CD4-positive, alpha-beta T cell treated with Interleukin-21 for 1 hour (primary cell): Measurements from ENCODE around the gene CCDC146.
A peak's percentile ranks its signal among the peaks of the same experiment; 100 is the strongest.
"Not testable (repeated sequence)": the region's sequence is repeated elsewhere in the genome, so short reads cannot be mapped to it uniquely, and the experiment has no call there.

Experiments used
- DNase-seq: peaks from one replicate; pipeline ENCODE4 v3.0.0-alpha.2; 2020

Gene CCDC146

GRCh38 chr7:77205706-77206105 is 83.3 kb downstream of the CCDC146 start:
- no peak for DNase-seq

- no peak for DNase-seq
These were observed 86.0 kb downstream of the CCDC146 start for GRCh38 chr7:77208416-77208815.

- no peak for DNase-seq
These were observed 87.2 kb downstream of the CCDC146 start for GRCh38 chr7:77209479-77210139.

GRCh38 chr7:77216181-77216845 is 93.9 kb downstream of the CCDC146 start:
- DNase-seq = no peak

- DNase-seq = no peak
These were observed 95.2 kb downstream of the CCDC146 start for GRCh38 chr7:77217474-77218185.

GRCh38 chr7:77219701-77220331 is 97.4 kb downstream of the CCDC146 start:
- not testable (repeated sequence) for DNase-seq

GRCh38 chr7:77222065-77222464 is 99.7 kb downstream of the CCDC146 start:
- DNase-seq = no peak

GRCh38 chr7:77222819-77223218 is 100.4 kb downstream of the CCDC146 start:
- no peak for DNase-seq

GRCh38 chr7:77223261-77223660 is 100.8 kb downstream of the CCDC146 start:
- DNase-seq = no peak

- no peak for DNase-seq
These were observed 104.0 kb downstream of the CCDC146 start for GRCh38 chr7:77226357-77226839.

- DNase-seq = not testable (repeated sequence)
These were observed 106.4 kb downstream of the CCDC146 start for GRCh38 chr7:77228795-77229194.

GRCh38 chr7:77232467-77232866 is 110.1 kb downstream of the CCDC146 start:
- DNase-seq = no peak

GRCh38 chr7:77235276-77235675 is 112.9 kb downstream of the CCDC146 start:
- DNase-seq = no peak

GRCh38 chr7:77238703-77239136 is 116.3 kb downstream of the CCDC146 start:
- DNase-seq = peak; percentile 23

GRCh38 chr7:77239471-77239870 is 117.1 kb downstream of the CCDC146 start:
- no peak for DNase-seq

GRCh38 chr7:77242068-77242467 is 119.7 kb downstream of the CCDC146 start:
- DNase-seq = no peak

GRCh38 chr7:77242554-77242953 is 120.1 kb downstream of the CCDC146 start:
- DNase-seq = no peak

GRCh38 chr7:77244222-77244934 is 122.0 kb downstream of the CCDC146 start:
- no peak for DNase-seq

GRCh38 chr7:77245015-77245755 is 122.8 kb downstream of the CCDC146 start:
- no peak for DNase-seq

GRCh38 chr7:77246026-77246640 is 123.7 kb downstream of the CCDC146 start:
- no peak for DNase-seq

- DNase-seq = peak; percentile 87
These were observed 124.9 kb downstream of the CCDC146 start for GRCh38 chr7:77247206-77247850.
